ENCODE results near the gene FGF16.

- TF ChIP-seq CTCF (IDR thresholded peaks at IDR 0.05): no peak
- no peak for TF ChIP-seq POLR2A (IDR thresholded peaks at IDR 0.05)
These were observed 3.1 kb upstream of the FGF16 start for GRCh38 chrX:77444075-77444474.

Measured in testis (tissue), 2 donors.